ENCODE results near the gene ROR2. TPM values are rescaled to one million over a fixed set of nuclear protein-coding genes. Genes with fewer than 3 reads are reported as not detected.
"Not testable (repeated sequence)": the region's sequence is repeated elsewhere in the genome, so short reads cannot be mapped to it uniquely, and the experiment has no call there.

Gene ROR2
- under 1 TPM; 0.08 to 0.14 TPM for total RNA-seq

- peak within 1 kb of the TSS; percentile 78 for H3K4me3 Mint-ChIP-seq
- H3K36me3 Mint-ChIP-seq = no peaks in the 10 kb centered on the region
- POLR2A ChIA-PET = interaction anchor here (1.0 to 1.7 kb wide), 3 partner anchors 53 to 176 kb away, joined by 3 to 4 read pairs (median 4); no protein-coding TSS in a partner anchor
- H3K27ac Mint-ChIP-seq = no peak within 1 kb of the TSS
- peaks cover 72% of the 10 kb centered on the region for H3K27me3 Mint-ChIP-seq
- no peaks in the 10 kb centered on the region for H3K9me3 Mint-ChIP-seq
- peaks cover 7% of the 10 kb centered on the region for H3K4me1 Mint-ChIP-seq
- peak; percentile 88 for ATAC-seq (ENCODE audit: low read depth)
- DNase-seq = peak; percentile 88
These were observed at the start of gene ROR2 for GRCh38 chr9:91949946-91950664. Gene ROR2 (minus strand): TSS chr9:91950228.

- Mint-ChIP-seq H3K9me3 (no peaks in the 10 kb centered on the region), H3K27ac (no peak overlapping the region), H3K36me3 (no peaks in the 10 kb centered on the region), H3K4me3 (no peak overlapping the region), H3K4me1 (no peaks in the 10 kb centered on the region), H3K27me3 (peaks cover 32% of the 10 kb centered on the region)
- ATAC-seq (ENCODE audit: low read depth) = no peak
- DNase-seq = no peak
- POLR2A ChIA-PET = no interaction called here
These were observed 45.1 kb upstream of the ROR2 start for GRCh38 chr9:91995000-91995655.

GRCh38 chr9:91994422-91994821 lies 44.4 kb upstream of the ROR2 start:
- POLR2A ChIA-PET = no interaction called here
- no peak overlapping the region for H3K27ac Mint-ChIP-seq
- no peak for ATAC-seq (ENCODE audit: low read depth)
- no peak overlapping the region for H3K4me3 Mint-ChIP-seq
- no peaks in the 10 kb centered on the region for H3K4me1 Mint-ChIP-seq
- no peak for DNase-seq
- peaks cover 32% of the 10 kb centered on the region for H3K27me3 Mint-ChIP-seq
- H3K36me3 Mint-ChIP-seq = no peaks in the 10 kb centered on the region
- H3K9me3 Mint-ChIP-seq = no peaks in the 10 kb centered on the region

GRCh38 chr9:91992461-91993041 lies 42.5 kb upstream of the ROR2 start:
- no peaks in the 10 kb centered on the region for H3K9me3 Mint-ChIP-seq
- ATAC-seq (ENCODE audit: low read depth) (no peak), DNase-seq (no peak)
- POLR2A ChIA-PET = no interaction called here
- no peak overlapping the region for H3K4me3 Mint-ChIP-seq
- H3K36me3 Mint-ChIP-seq = no peaks in the 10 kb centered on the region
- H3K27me3 Mint-ChIP-seq = peaks cover 32% of the 10 kb centered on the region
- H3K4me1 Mint-ChIP-seq = no peaks in the 10 kb centered on the region
- no peak overlapping the region for H3K27ac Mint-ChIP-seq

- Mint-ChIP-seq H3K36me3 (no peaks in the 10 kb centered on the region), H3K27ac (no peak overlapping the region), H3K27me3 (peaks cover 32% of the 10 kb centered on the region), H3K4me1 (no peaks in the 10 kb centered on the region), H3K4me3 (no peak overlapping the region), H3K9me3 (no peaks in the 10 kb centered on the region)
- no peak for ATAC-seq (ENCODE audit: low read depth)
- POLR2A ChIA-PET = no interaction called here
- no peak for DNase-seq
These were observed 41.8 kb upstream of the ROR2 start for GRCh38 chr9:91991721-91992341.

- POLR2A ChIA-PET = no interaction called here
- H3K36me3 Mint-ChIP-seq = no peaks in the 10 kb centered on the region
- H3K27ac Mint-ChIP-seq = no peak overlapping the region
- DNase-seq (no peak), ATAC-seq (ENCODE audit: low read depth) (no peak)
- H3K27me3 Mint-ChIP-seq = peaks cover 22% of the 10 kb centered on the region
- no peak overlapping the region for H3K4me3 Mint-ChIP-seq
- H3K4me1 Mint-ChIP-seq = no peaks in the 10 kb centered on the region
- H3K9me3 Mint-ChIP-seq = peaks cover 5% of the 10 kb centered on the region
These were observed 36.2 kb upstream of the ROR2 start for GRCh38 chr9:91986248-91986647.

- Mint-ChIP-seq H3K27ac (no peak overlapping the region), H3K27me3 (peaks cover 22% of the 10 kb centered on the region), H3K4me3 (no peak overlapping the region), H3K36me3 (no peaks in the 10 kb centered on the region), H3K9me3 (peaks cover 8% of the 10 kb centered on the region), H3K4me1 (no peaks in the 10 kb centered on the region)
- DNase-seq = no peak
- no peak for ATAC-seq (ENCODE audit: low read depth)
- POLR2A ChIA-PET = no interaction called here
These were observed 35.7 kb upstream of the ROR2 start for GRCh38 chr9:91985692-91986091.

GRCh38 chr9:91978740-91979414 lies 28.8 kb upstream of the ROR2 start:
- H3K36me3 Mint-ChIP-seq = no peaks in the 10 kb centered on the region
- no peak overlapping the region for H3K27ac Mint-ChIP-seq
- DNase-seq = no peak
- POLR2A ChIA-PET = no interaction called here
- H3K4me1 Mint-ChIP-seq = peaks cover 2% of the 10 kb centered on the region
- H3K4me3 Mint-ChIP-seq = no peak overlapping the region
- peaks cover 9% of the 10 kb centered on the region for H3K27me3 Mint-ChIP-seq
- ATAC-seq (ENCODE audit: low read depth) = no peak
- H3K9me3 Mint-ChIP-seq = peaks cover 6% of the 10 kb centered on the region

GRCh38 chr9:91975254-91975653 lies 25.2 kb upstream of the ROR2 start:
- H3K4me1 Mint-ChIP-seq; H3K9me3 Mint-ChIP-seq; H3K4me3 Mint-ChIP-seq; ATAC-seq (ENCODE audit: low read depth); DNase-seq; H3K27ac Mint-ChIP-seq; H3K36me3 Mint-ChIP-seq; POLR2A ChIA-PET: not testable (repeated sequence)
- H3K27me3 Mint-ChIP-seq = peaks cover 10% of the 10 kb centered on the region

- POLR2A ChIA-PET = no interaction called here
- Mint-ChIP-seq H3K27me3 (peaks cover 22% of the 10 kb centered on the region), H3K27ac (no peak overlapping the region), H3K4me1 (no peaks in the 10 kb centered on the region), H3K36me3 (no peaks in the 10 kb centered on the region), H3K4me3 (no peak overlapping the region), H3K9me3 (no peaks in the 10 kb centered on the region)
- no peak for DNase-seq
- ATAC-seq (ENCODE audit: low read depth) = no peak
These were observed 22.7 kb upstream of the ROR2 start for GRCh38 chr9:91972711-91973110.

GRCh38 chr9:91972076-91972626 lies 22.1 kb upstream of the ROR2 start:
- ATAC-seq (ENCODE audit: low read depth) (no peak), DNase-seq (no peak)
- POLR2A ChIA-PET = no interaction called here
- Mint-ChIP-seq H3K4me1 (no peaks in the 10 kb centered on the region), H3K4me3 (no peak overlapping the region), H3K27ac (no peak overlapping the region), H3K36me3 (no peaks in the 10 kb centered on the region), H3K9me3 (no peaks in the 10 kb centered on the region), H3K27me3 (peaks cover 25% of the 10 kb centered on the region)

- peaks cover 29% of the 10 kb centered on the region for H3K27me3 Mint-ChIP-seq
- POLR2A ChIA-PET = no interaction called here
- no peaks in the 10 kb centered on the region for H3K36me3 Mint-ChIP-seq
- no peak overlapping the region for H3K27ac Mint-ChIP-seq
- ATAC-seq (ENCODE audit: low read depth) (no peak), DNase-seq (no peak)
- H3K4me1 Mint-ChIP-seq = no peaks in the 10 kb centered on the region
- H3K9me3 Mint-ChIP-seq = no peaks in the 10 kb centered on the region
- H3K4me3 Mint-ChIP-seq = no peak overlapping the region
These were observed 17.2 kb upstream of the ROR2 start for GRCh38 chr9:91967259-91967658.

- POLR2A ChIA-PET = no interaction called here
- no peaks in the 10 kb centered on the region for H3K4me1 Mint-ChIP-seq
- H3K9me3 Mint-ChIP-seq = peaks cover 2% of the 10 kb centered on the region
- no peak overlapping the region for H3K27ac Mint-ChIP-seq
- DNase-seq (no peak), ATAC-seq (ENCODE audit: low read depth) (no peak)
- peaks cover 31% of the 10 kb centered on the region for H3K27me3 Mint-ChIP-seq
- peaks cover 1% of the 10 kb centered on the region for H3K36me3 Mint-ChIP-seq
- H3K4me3 Mint-ChIP-seq = no peak overlapping the region
These were observed 16.5 kb upstream of the ROR2 start for GRCh38 chr9:91966503-91966902.

Measured in activated naive CD8-positive, alpha-beta T cell treated with anti-CD3 and anti-CD28 coated beads, Interleukin-2, amount 10 ng/mL, durations not matched to agents 7 days and 5 days (primary cell).